ENCODE measurements around the gene LPCAT2.

LPCAT2 gene

GRCh38 chr16:55526441-55526840, 17.6 kb downstream of the LPCAT2 start:
- no peak for DNase-seq (ENCODE audit: extremely low spot score)
- ChIA-PET CTCF (no interaction called here), POLR2A (no interaction called here)
- TF ChIP-seq CTCF (IDR thresholded peaks at IDR 0.05; ENCODE audit: control extremely low read depth, extremely low read depth, low read depth, missing control alignments) = no peak

GRCh38 chr16:55527885-55528284, 19.0 kb downstream of the LPCAT2 start:
- POLR2A ChIA-PET = no interaction called here
- CTCF ChIA-PET = interaction anchor here (1.0 to 1.6 kb wide), 6 partner anchors 10 to 81 kb away, joined by 3 to 8 read pairs (median 3); no protein-coding TSS in a partner anchor
- TF ChIP-seq CTCF (IDR thresholded peaks at IDR 0.05; ENCODE audit: control extremely low read depth, extremely low read depth, low read depth, missing control alignments) = no peak
- DNase-seq (ENCODE audit: extremely low spot score) = no peak

- ChIA-PET CTCF (interaction anchor here (1.2 to 1.6 kb wide), 3 partner anchors 16 to 64 kb away, joined by 3 to 8 read pairs (median 3); no protein-coding TSS in a partner anchor), POLR2A (no interaction called here)
- TF ChIP-seq CTCF (IDR thresholded peaks at IDR 0.05; ENCODE audit: control extremely low read depth, extremely low read depth, low read depth, missing control alignments) = no peak
Measured at GRCh38 chr16:55529018-55529417, 20.1 kb downstream of the LPCAT2 start.

GRCh38 chr16:55530316-55530856, 21.5 kb downstream of the LPCAT2 start:
- ChIA-PET CTCF (interaction anchor here (1.0 kb wide), 2 partner anchors 8 to 66 kb away, joined by 3 read pairs; no protein-coding TSS in a partner anchor), POLR2A (no interaction called here)
- DNase-seq (ENCODE audit: extremely low spot score) = no peak
- no peak for TF ChIP-seq CTCF (IDR thresholded peaks at IDR 0.05; ENCODE audit: control extremely low read depth, extremely low read depth, low read depth, missing control alignments)

More at GRCh38 chr16:55529018-55529417, 20.1 kb downstream of the LPCAT2 start:
- no peak for DNase-seq (ENCODE audit: extremely low spot score)

GRCh38 chr16:55532227-55532626, 23.4 kb downstream of the LPCAT2 start:
- no peak for DNase-seq (ENCODE audit: extremely low spot score)
- ChIA-PET CTCF (interaction anchor here (1.1 to 1.3 kb wide), 2 partner anchors 9 to 67 kb away, joined by 3 to 5 read pairs; no protein-coding TSS in a partner anchor), POLR2A (no interaction called here)

GRCh38 chr16:55534756-55535155, 25.9 kb downstream of the LPCAT2 start:
- ChIA-PET CTCF (interaction anchor here (1.3 kb wide), 1 partner anchor 10 kb away, joined by 4 read pairs; no protein-coding TSS in a partner anchor), POLR2A (no interaction called here)
- no peak for TF ChIP-seq CTCF (IDR thresholded peaks at IDR 0.05; ENCODE audit: control extremely low read depth, extremely low read depth, low read depth, missing control alignments)
- no peak for DNase-seq (ENCODE audit: extremely low spot score)

More at GRCh38 chr16:55532227-55532626, 23.4 kb downstream of the LPCAT2 start:
- no peak for TF ChIP-seq CTCF (IDR thresholded peaks at IDR 0.05; ENCODE audit: control extremely low read depth, extremely low read depth, low read depth, missing control alignments)
